ENCODE measurements around the gene CAPN12. TPM values are rescaled to one million over a fixed set of nuclear protein-coding genes. Genes with fewer than 3 reads are reported as not detected.

Gene CAPN12
- total RNA-seq, 1 experiment from 2014 or later = 0.69 TPM

DNA sequence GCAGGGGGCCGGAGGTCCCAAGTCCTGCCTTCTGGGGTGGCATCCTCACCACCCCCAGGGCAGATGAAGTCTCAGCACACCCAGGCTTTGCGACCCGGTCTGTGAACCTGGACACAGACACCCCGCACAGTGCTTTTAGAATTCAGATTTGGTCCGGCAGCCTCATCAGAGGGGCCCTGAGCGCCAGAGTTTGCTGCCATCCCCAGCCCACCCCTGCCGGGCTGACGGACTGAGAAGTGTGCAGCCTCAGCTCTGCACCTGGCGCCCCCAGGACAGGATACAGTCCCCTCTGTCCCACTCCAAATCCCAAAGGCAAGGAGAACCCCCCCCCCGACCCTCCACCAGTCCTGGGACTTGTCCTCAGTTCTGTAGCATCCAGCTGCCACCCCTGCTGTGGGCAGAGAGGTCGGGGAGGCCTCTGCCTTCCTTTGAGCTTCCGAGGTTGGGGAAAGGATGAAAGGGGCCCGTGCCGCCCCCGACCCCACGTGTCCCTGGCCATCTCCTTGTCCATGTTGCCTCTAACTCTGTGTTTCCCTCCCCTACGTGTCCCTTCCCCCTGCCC, 16.9 kb downstream of the CAPN12 start:
- TF ChIP-seq, protein P1, sequence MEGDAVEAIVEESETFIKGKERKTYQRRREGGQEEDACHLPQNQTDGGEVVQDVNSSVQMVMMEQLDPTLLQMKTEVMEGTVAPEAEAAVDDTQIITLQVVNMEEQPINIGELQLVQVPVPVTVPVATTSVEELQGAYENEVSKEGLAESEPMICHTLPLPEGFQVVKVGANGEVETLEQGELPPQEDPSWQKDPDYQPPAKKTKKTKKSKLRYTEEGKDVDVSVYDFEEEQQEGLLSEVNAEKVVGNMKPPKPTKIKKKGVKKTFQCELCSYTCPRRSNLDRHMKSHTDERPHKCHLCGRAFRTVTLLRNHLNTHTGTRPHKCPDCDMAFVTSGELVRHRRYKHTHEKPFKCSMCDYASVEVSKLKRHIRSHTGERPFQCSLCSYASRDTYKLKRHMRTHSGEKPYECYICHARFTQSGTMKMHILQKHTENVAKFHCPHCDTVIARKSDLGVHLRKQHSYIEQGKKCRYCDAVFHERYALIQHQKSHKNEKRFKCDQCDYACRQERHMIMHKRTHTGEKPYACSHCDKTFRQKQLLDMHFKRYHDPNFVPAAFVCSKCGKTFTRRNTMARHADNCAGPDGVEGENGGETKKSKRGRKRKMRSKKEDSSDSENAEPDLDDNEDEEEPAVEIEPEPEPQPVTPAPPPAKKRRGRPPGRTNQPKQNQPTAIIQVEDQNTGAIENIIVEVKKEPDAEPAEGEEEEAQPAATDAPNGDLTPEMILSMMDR (conservative IDR thresholded peaks at IDR 0.05; ENCODE audit: low read depth, low read length) = no peak
- no peak for TF ChIP-seq EZH2 (IDR thresholded peaks at IDR 0.05; ENCODE audit: borderline replicate concordance, low read depth, low read length, poor library complexity, severe bottlenecking)
- no peak for DNase-seq (ENCODE audit: low spot score)
- no peak overlapping the region for H3K27ac ChIP-seq (ENCODE audit: low read depth, low read length, poor library complexity, severe bottlenecking)
- H3K27me3 ChIP-seq (replicated peaks; ENCODE audit: insufficient read depth, low read depth, low read length, poor library complexity) = no peaks in the 10 kb centered on the region
- intact Hi-C loops (cut with micrococcal nuclease; ENCODE audit: unreplicated experiment) = no loop called here
- ChIA-PET CTCF (no interaction called here), POLR2A (ENCODE audit: low non-redundant PET) (interaction anchor here (0.6 kb wide), 1 partner anchor 147 kb away, joined by 4 read pairs; no protein-coding TSS in a partner anchor)
- no peaks in the 10 kb centered on the region for H3K9me3 ChIP-seq (ENCODE audit: low read depth, low read length, poor library complexity, severe bottlenecking)
- no peak overlapping the region for H3K4me3 ChIP-seq (ENCODE audit: low read depth, low read length, poor library complexity, severe bottlenecking)
- BruUV-seq (replicated peaks) = no TSS peak
- H3K4me1 ChIP-seq (ENCODE audit: insufficient read depth, low read length, poor library complexity, severe bottlenecking) = no peaks in the 10 kb centered on the region
- H3K36me3 ChIP-seq (ENCODE audit: insufficient read depth, low read length, poor library complexity, severe bottlenecking) = peaks cover 58% of the 10 kb centered on the region

DNA sequence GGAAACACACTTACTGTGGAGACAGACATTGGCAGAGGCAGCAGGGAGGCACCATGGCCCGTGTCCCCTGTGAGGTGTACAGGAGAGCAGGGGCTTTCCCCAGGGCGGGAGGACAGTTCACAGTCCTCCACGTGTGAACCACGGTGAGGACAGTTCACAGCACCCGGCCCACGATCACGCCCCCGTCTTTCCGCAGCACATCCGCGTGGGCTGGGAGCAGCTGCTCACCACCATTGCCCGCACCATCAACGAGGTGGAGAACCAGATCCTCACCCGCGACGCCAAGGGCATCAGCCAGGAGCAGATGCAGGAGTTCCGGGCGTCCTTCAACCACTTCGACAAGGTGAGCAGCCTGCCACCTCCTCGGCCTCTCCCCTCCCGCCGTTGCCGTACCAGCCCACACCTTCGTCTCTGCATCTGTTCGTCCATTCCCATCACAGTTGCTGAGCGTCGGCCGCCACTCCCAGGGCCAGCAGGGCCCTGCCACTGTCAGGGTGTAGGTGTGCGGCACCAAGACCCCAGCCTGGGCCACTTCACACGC, 17.4 kb downstream of the CAPN12 start:
- H3K4me1 ChIP-seq (ENCODE audit: insufficient read depth, low read length, poor library complexity, severe bottlenecking) = no peaks in the 10 kb centered on the region
- ChIA-PET POLR2A (ENCODE audit: low non-redundant PET) (interaction anchor here (0.6 kb wide), 1 partner anchor 146 kb away, joined by 4 read pairs; no protein-coding TSS in a partner anchor), CTCF (no interaction called here)
- no peaks in the 10 kb centered on the region for H3K27me3 ChIP-seq (replicated peaks; ENCODE audit: insufficient read depth, low read depth, low read length, poor library complexity)
- H3K9me3 ChIP-seq (ENCODE audit: low read depth, low read length, poor library complexity, severe bottlenecking) = no peaks in the 10 kb centered on the region
- DNase-seq (ENCODE audit: low spot score) = no peak
- TF ChIP-seq, protein P1 (conservative IDR thresholded peaks at IDR 0.05; ENCODE audit: low read depth, low read length) = no peak
- no peak for TF ChIP-seq EZH2 (IDR thresholded peaks at IDR 0.05; ENCODE audit: borderline replicate concordance, low read depth, low read length, poor library complexity, severe bottlenecking)
- no peak overlapping the region for H3K27ac ChIP-seq (ENCODE audit: low read depth, low read length, poor library complexity, severe bottlenecking)
- intact Hi-C loops (cut with micrococcal nuclease; ENCODE audit: unreplicated experiment) = no loop called here
- no peak overlapping the region for H3K4me3 ChIP-seq (ENCODE audit: low read depth, low read length, poor library complexity, severe bottlenecking)
- H3K36me3 ChIP-seq (ENCODE audit: insufficient read depth, low read length, poor library complexity, severe bottlenecking) = peaks cover 63% of the 10 kb centered on the region
- BruUV-seq (replicated peaks) = no TSS peak

DNA sequence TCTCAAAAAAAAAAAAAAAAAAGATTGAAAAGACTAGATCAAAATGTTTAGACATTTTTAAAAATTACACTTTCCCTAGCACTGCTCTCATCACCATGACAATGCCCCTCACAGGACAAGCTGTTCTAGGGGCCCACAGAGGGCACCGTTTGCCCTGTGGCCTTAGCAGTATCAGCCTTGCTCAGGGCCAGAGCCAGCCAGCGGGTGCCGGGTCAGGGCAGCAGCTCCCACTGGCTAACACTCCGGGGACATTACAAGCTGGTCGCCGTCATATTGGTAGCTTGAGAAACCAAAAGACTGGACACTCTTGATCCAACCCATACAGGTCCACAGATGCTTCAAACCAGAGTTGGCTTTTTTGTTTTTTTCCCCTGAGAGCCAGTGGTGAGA, 18.0 kb downstream of the CAPN12 start:
- POLR2A ChIA-PET (ENCODE audit: low non-redundant PET) = no interaction called here
- CTCF ChIA-PET = interaction anchor here (0.6 kb wide), 1 partner anchor 161 kb away, joined by 3 read pairs; no protein-coding TSS in a partner anchor
- H3K27me3 ChIP-seq (replicated peaks; ENCODE audit: insufficient read depth, low read depth, low read length, poor library complexity) = no peaks in the 10 kb centered on the region
- no peak for TF ChIP-seq EZH2 (IDR thresholded peaks at IDR 0.05; ENCODE audit: borderline replicate concordance, low read depth, low read length, poor library complexity, severe bottlenecking)
- TF ChIP-seq, protein P1 (conservative IDR thresholded peaks at IDR 0.05; ENCODE audit: low read depth, low read length) = no peak
- intact Hi-C loops (cut with micrococcal nuclease; ENCODE audit: unreplicated experiment) = no loop called here
- H3K4me3 ChIP-seq (ENCODE audit: low read depth, low read length, poor library complexity, severe bottlenecking) = no peak overlapping the region
- H3K9me3 ChIP-seq (ENCODE audit: low read depth, low read length, poor library complexity, severe bottlenecking) = no peaks in the 10 kb centered on the region
- H3K27ac ChIP-seq (ENCODE audit: low read depth, low read length, poor library complexity, severe bottlenecking) = no peak overlapping the region
- DNase-seq (ENCODE audit: low spot score) = no peak
- BruUV-seq (replicated peaks) = no TSS peak
- H3K4me1 ChIP-seq (ENCODE audit: insufficient read depth, low read length, poor library complexity, severe bottlenecking) = no peaks in the 10 kb centered on the region
- peaks cover 67% of the 10 kb centered on the region for H3K36me3 ChIP-seq (ENCODE audit: insufficient read depth, low read length, poor library complexity, severe bottlenecking)
